ENCODE data around the gene FAM221B.

The FAM221B gene

GRCh38 chr9:35835766-35836165 is 7.2 kb upstream of the FAM221B start:
- Mint-ChIP-seq H3K4me3 (no peak overlapping the region), H3K9me3 (no peaks in the 10 kb centered on the region), H3K36me3 (no peaks in the 10 kb centered on the region), H3K4me1 (peaks cover 8% of the 10 kb centered on the region), H3K27ac (peak overlapping the region; percentile 55)
- DNase-seq (ENCODE audit: low spot score in 2 of 2) (no peak), ATAC-seq (no peak)

GRCh38 chr9:35835216-35835632 is 6.7 kb upstream of the FAM221B start:
- H3K4me3 Mint-ChIP-seq = no peak overlapping the region
- peak overlapping the region; percentile 55 for H3K27ac Mint-ChIP-seq
- no peaks in the 10 kb centered on the region for H3K9me3 Mint-ChIP-seq
- peaks cover 14% of the 10 kb centered on the region for H3K4me1 Mint-ChIP-seq
- ATAC-seq (peak; percentile 31), DNase-seq (ENCODE audit: low spot score in 2 of 2) (no peak)
- no peaks in the 10 kb centered on the region for H3K36me3 Mint-ChIP-seq

- ATAC-seq (no peak), DNase-seq (ENCODE audit: low spot score in 2 of 2) (no peak)
- no peaks in the 10 kb centered on the region for H3K36me3 Mint-ChIP-seq
- H3K4me1 Mint-ChIP-seq = peaks cover 20% of the 10 kb centered on the region
- H3K9me3 Mint-ChIP-seq = no peaks in the 10 kb centered on the region
- no peak overlapping the region for H3K4me3 Mint-ChIP-seq
- H3K27ac Mint-ChIP-seq = no peak overlapping the region
These were observed 6.0 kb upstream of the FAM221B start for GRCh38 chr9:35834260-35835215.

GRCh38 chr9:35832814-35833213 is 4.3 kb upstream of the FAM221B start:
- Mint-ChIP-seq H3K4me3 (no peak overlapping the region), H3K27ac (peak overlapping the region; percentile 60), H3K36me3 (no peaks in the 10 kb centered on the region), H3K9me3 (no peaks in the 10 kb centered on the region), H3K4me1 (peaks cover 34% of the 10 kb centered on the region)
- DNase-seq (ENCODE audit: low spot score in 2 of 2) (no peak), ATAC-seq (no peak)

- Mint-ChIP-seq H3K27ac (peak overlapping the region; percentile 29), H3K9me3 (no peaks in the 10 kb centered on the region), H3K36me3 (no peaks in the 10 kb centered on the region), H3K4me3 (no peak overlapping the region), H3K4me1 (peaks cover 39% of the 10 kb centered on the region)
- DNase-seq (ENCODE audit: low spot score in 2 of 2) (no peak), ATAC-seq (no peak)
These were observed 2.5 kb upstream of the FAM221B start for GRCh38 chr9:35831040-35831439.

- Mint-ChIP-seq H3K4me3 (peak overlapping the region; percentile 97), H3K4me1 (peaks cover 46% of the 10 kb centered on the region), H3K27ac (peak overlapping the region; percentile 97), H3K9me3 (no peaks in the 10 kb centered on the region), H3K36me3 (no peaks in the 10 kb centered on the region)
- ATAC-seq (no peak), DNase-seq (ENCODE audit: low spot score in 2 of 2) (no peak)
These were observed 1.2 kb upstream of the FAM221B start for GRCh38 chr9:35829764-35830096.

- Mint-ChIP-seq H3K36me3 (no peaks in the 10 kb centered on the region), H3K4me3 (peak within 1 kb of the TSS; percentile 97), H3K9me3 (no peaks in the 10 kb centered on the region), H3K27ac (peak within 1 kb of the TSS; percentile 97), H3K4me1 (peaks cover 46% of the 10 kb centered on the region)
- DNase-seq (ENCODE audit: low spot score in 2 of 2) (peak; percentile 85 to 93), ATAC-seq (peak; percentile 92)
These were observed 692 bp upstream of the FAM221B start, which contains the start of gene TMEM8B for GRCh38 chr9:35829084-35829763. Gene TMEM8B, plus strand, starts transcription at chr9:35829228. Its CDS starts 220 bp downstream, at chr9:35829448.

- no peaks in the 10 kb centered on the region for H3K9me3 Mint-ChIP-seq
- no peak for DNase-seq (ENCODE audit: low spot score in 2 of 2)
- ATAC-seq = no peak
- H3K36me3 Mint-ChIP-seq = no peaks in the 10 kb centered on the region
- peak overlapping the region; percentile 97 for H3K4me3 Mint-ChIP-seq
- peaks cover 46% of the 10 kb centered on the region for H3K4me1 Mint-ChIP-seq
- H3K27ac Mint-ChIP-seq = no peak overlapping the region
These were observed 1.0 kb downstream of the FAM221B start for GRCh38 chr9:35827486-35827885.

GRCh38 chr9:35826071-35826701 is 2.3 kb downstream of the FAM221B start:
- Mint-ChIP-seq H3K27ac (no peak overlapping the region), H3K4me1 (peaks cover 42% of the 10 kb centered on the region), H3K4me3 (no peak overlapping the region), H3K9me3 (no peaks in the 10 kb centered on the region), H3K36me3 (no peaks in the 10 kb centered on the region)
- peak in 1 of 2 donors; percentile 66 for DNase-seq (ENCODE audit: low spot score in 2 of 2)
- ATAC-seq = peak; percentile 60

GRCh38 chr9:35822926-35823325 is 5.6 kb downstream of the FAM221B start:
- H3K27ac Mint-ChIP-seq = no peak overlapping the region
- no peaks in the 10 kb centered on the region for H3K9me3 Mint-ChIP-seq
- H3K36me3 Mint-ChIP-seq = no peaks in the 10 kb centered on the region
- H3K4me3 Mint-ChIP-seq = no peak overlapping the region
- ATAC-seq (no peak), DNase-seq (ENCODE audit: low spot score in 2 of 2) (no peak)
- H3K4me1 Mint-ChIP-seq = peaks cover 12% of the 10 kb centered on the region

GRCh38 chr9:35820076-35820475 is 8.5 kb downstream of the FAM221B start:
- DNase-seq (ENCODE audit: low spot score in 2 of 2) (no peak), ATAC-seq (no peak)
- no peak overlapping the region for H3K27ac Mint-ChIP-seq
- H3K9me3 Mint-ChIP-seq = no peaks in the 10 kb centered on the region
- peaks cover 7% of the 10 kb centered on the region for H3K4me1 Mint-ChIP-seq
- H3K4me3 Mint-ChIP-seq = no peak overlapping the region
- peaks cover 7% of the 10 kb centered on the region for H3K36me3 Mint-ChIP-seq

GRCh38 chr9:35818341-35818740 is 10.2 kb downstream of the FAM221B start:
- H3K27ac Mint-ChIP-seq = no peak overlapping the region
- ATAC-seq (no peak), DNase-seq (ENCODE audit: low spot score in 2 of 2) (no peak)
- H3K36me3 Mint-ChIP-seq = peaks cover 8% of the 10 kb centered on the region
- H3K4me1 Mint-ChIP-seq = peaks cover 17% of the 10 kb centered on the region
- H3K4me3 Mint-ChIP-seq = no peak overlapping the region
- H3K9me3 Mint-ChIP-seq = no peaks in the 10 kb centered on the region

GRCh38 chr9:35816708-35817107 is 11.8 kb downstream of the FAM221B start:
- ATAC-seq (no peak), DNase-seq (ENCODE audit: low spot score in 2 of 2) (no peak)
- H3K4me1 Mint-ChIP-seq = peaks cover 31% of the 10 kb centered on the region
- no peak overlapping the region for H3K27ac Mint-ChIP-seq
- peaks cover 15% of the 10 kb centered on the region for H3K36me3 Mint-ChIP-seq
- H3K4me3 Mint-ChIP-seq = peak overlapping the region; percentile 91
- no peaks in the 10 kb centered on the region for H3K9me3 Mint-ChIP-seq

- peak within 1 kb of the TSS; percentile 92 for H3K27ac Mint-ChIP-seq
- DNase-seq (ENCODE audit: low spot score in 2 of 2) = peak; percentile 88 to 98
- peaks cover 43% of the 10 kb centered on the region for H3K4me1 Mint-ChIP-seq
- peaks cover 16% of the 10 kb centered on the region for H3K36me3 Mint-ChIP-seq
- peak; percentile 90 for ATAC-seq
- H3K4me3 Mint-ChIP-seq = peak within 1 kb of the TSS; percentile 91
- no peaks in the 10 kb centered on the region for H3K9me3 Mint-ChIP-seq
These were observed 13.5 kb downstream of the FAM221B start, which contains the start of gene HINT2 for GRCh38 chr9:35814841-35815543. Gene HINT2, minus strand, starts transcription at chr9:35815042. Its CDS starts 63 bp downstream, at chr9:35814979.

All from stimulated activated effector memory CD8-positive, alpha-beta T cell treated with anti-CD3 and anti-CD28 coated beads, Interleukin-12 subunit alpha, Interleukin-12 subunit beta, amount 100 ng/mL, for 72 hours (primary cell).